Upper lobe of right lung (tissue), 1 donor: Measurements from ENCODE around the gene UNC119. TPM values are rescaled to one million over a fixed set of nuclear protein-coding genes. Genes with fewer than 3 reads are reported as not detected.
A peak's percentile ranks its signal among the peaks of the same experiment; 100 is the strongest.

ENCODE experiments used
- ATAC-seq: fragments of 200-7000 bp; cut with Tn5 transposase; one replicate; pipeline ENCODE4 v1.9.1; 2020; ENCODE audit warnings: mild to moderate bottlenecking, moderate library complexity
- DNase-seq: peaks from one replicate; pipeline ENCODE4 v3.0.0-alpha.2; 2020
- H3K27ac ChIP-seq: fragments of 200-600 bp; one replicate; pipeline ENCODE4 v1.8.0; 2022
- H3K27me3 ChIP-seq: fragments of 200-600 bp; one replicate; pipeline ENCODE4 v1.8.0; 2022; ENCODE audit warnings: mild to moderate bottlenecking
- H3K36me3 ChIP-seq: fragments of 200-600 bp; one replicate; pipeline ENCODE4 v1.8.0; 2022
- H3K4me1 ChIP-seq: fragments of 200-600 bp; one replicate; pipeline ENCODE4 v1.8.0; 2022
- H3K4me3 ChIP-seq: fragments of 200-600 bp; one replicate; pipeline ENCODE4 v1.8.0; 2022; ENCODE audit warnings: mild to moderate bottlenecking
- H3K9me3 ChIP-seq: fragments of 200-600 bp; one replicate; pipeline ENCODE4 v1.8.0; 2022
- intact Hi-C: fragments of 100-400 bp; cut with DNase I; formaldehyde crosslinking; loops from one replicate; pipeline ENCODE4 v1.11.0; 2022
- total RNA-seq: library from RNA; stranded (reverse); fragmentation: NEBNext Ultra II Directional; extraction: Animal tissue kit (Norgen Biotek cat#: 25700); gene quantifications from one replicate; pipeline ENCODE4 v1.2.1, GENCODE V29; 2021
- TF ChIP-seq, protein P1 (sequence below): fragments of 200-600 bp; IDR thresholded peaks from one replicate; pipeline ENCODE4 v1.8.0; 2022; ENCODE audit warnings: antibody characterized with exemption
- donor health status: DM: no; HTN: yes; CAD: no; lungs with severe emphysema.

Gene UNC119
- total RNA-seq, 1 donor from 2014 or later, result 22.7 TPM

DNA sequence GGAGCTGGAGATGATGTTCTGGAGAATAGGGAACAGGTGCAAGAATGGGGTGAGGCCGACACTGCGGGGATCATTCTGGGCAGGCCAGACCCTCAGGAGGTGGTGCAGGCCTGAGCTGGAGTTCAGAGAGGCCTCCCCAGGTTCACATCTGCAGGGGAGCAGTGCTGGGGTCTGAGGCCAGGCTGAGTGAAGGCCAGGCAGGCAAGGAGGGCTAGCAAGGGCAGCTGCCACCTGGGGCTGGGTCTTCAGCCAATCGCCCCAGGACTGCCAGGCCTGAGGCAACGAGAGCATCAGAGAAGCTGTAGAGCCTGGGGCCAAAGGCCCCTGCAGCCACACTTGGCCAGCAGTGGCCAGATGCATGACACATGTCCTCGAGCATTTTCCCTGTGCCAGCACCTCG, 31.7 kb downstream of the UNC119 start:
- Histone ChIP-seq H3K27me3 (no peaks in the 10 kb centered on the region), H3K9me3 (no peaks in the 10 kb centered on the region), H3K36me3 (no peaks in the 10 kb centered on the region), H3K4me1 (no peaks in the 10 kb centered on the region), H3K4me3 (no peak overlapping the region), H3K27ac (no peak overlapping the region)
- intact Hi-C loops, result no loop called here
- ATAC-seq (no peak), DNase-seq (no peak)
- TF ChIP-seq, protein P1, sequence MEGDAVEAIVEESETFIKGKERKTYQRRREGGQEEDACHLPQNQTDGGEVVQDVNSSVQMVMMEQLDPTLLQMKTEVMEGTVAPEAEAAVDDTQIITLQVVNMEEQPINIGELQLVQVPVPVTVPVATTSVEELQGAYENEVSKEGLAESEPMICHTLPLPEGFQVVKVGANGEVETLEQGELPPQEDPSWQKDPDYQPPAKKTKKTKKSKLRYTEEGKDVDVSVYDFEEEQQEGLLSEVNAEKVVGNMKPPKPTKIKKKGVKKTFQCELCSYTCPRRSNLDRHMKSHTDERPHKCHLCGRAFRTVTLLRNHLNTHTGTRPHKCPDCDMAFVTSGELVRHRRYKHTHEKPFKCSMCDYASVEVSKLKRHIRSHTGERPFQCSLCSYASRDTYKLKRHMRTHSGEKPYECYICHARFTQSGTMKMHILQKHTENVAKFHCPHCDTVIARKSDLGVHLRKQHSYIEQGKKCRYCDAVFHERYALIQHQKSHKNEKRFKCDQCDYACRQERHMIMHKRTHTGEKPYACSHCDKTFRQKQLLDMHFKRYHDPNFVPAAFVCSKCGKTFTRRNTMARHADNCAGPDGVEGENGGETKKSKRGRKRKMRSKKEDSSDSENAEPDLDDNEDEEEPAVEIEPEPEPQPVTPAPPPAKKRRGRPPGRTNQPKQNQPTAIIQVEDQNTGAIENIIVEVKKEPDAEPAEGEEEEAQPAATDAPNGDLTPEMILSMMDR, result no peak

GRCh38 chr17:28519236-28519635, 33.2 kb downstream of the UNC119 start:
- TF ChIP-seq, protein P1, result no peak
- no peak for ATAC-seq
- intact Hi-C loops, result no loop called here

DNA sequence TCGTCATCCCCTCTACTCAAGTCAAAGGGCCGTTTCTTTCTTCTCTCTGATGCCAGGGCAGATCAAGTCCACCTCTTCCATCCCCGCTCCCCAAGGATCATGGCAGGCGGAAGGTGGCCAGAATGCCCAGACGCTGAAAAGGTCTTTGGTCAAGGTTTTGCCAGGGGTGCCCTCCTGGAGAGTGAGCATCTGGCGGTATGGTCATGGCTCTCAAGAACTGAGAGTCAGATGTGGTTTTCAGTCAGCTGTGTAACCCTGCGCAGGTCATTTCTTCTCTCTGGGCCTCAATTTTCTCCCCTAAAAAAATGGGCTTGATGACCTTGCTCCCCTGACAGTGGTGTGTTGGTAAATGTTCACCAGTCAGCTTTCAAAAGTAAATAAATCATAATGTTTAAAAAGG, 33.8 kb downstream of the UNC119 start:
- Histone ChIP-seq H3K27me3 (no peaks in the 10 kb centered on the region), H3K4me1 (no peaks in the 10 kb centered on the region), H3K36me3 (no peaks in the 10 kb centered on the region), H3K9me3 (no peaks in the 10 kb centered on the region), H3K4me3 (no peak overlapping the region), H3K27ac (no peak overlapping the region)
- DNase-seq, result no peak
- ATAC-seq, result no peak
- intact Hi-C loops, result no loop called here
- TF ChIP-seq, protein P1, result no peak

More at GRCh38 chr17:28519236-28519635, 33.2 kb downstream of the UNC119 start:
- H3K27me3 ChIP-seq, result no peaks in the 10 kb centered on the region
- H3K36me3 ChIP-seq, result no peaks in the 10 kb centered on the region
- no peak for DNase-seq
- H3K4me3 ChIP-seq, result no peak overlapping the region
- H3K9me3 ChIP-seq, result no peaks in the 10 kb centered on the region
- H3K4me1 ChIP-seq, result no peaks in the 10 kb centered on the region
- H3K27ac ChIP-seq, result no peak overlapping the region

GRCh38 chr17:28518132-28518531, 34.3 kb downstream of the UNC119 start:
- TF ChIP-seq, protein P1, result no peak
- H3K9me3 ChIP-seq, result no peaks in the 10 kb centered on the region
- no peaks in the 10 kb centered on the region for H3K36me3 ChIP-seq
- no peak for DNase-seq
- H3K4me1 ChIP-seq, result no peaks in the 10 kb centered on the region
- ATAC-seq, result peak; percentile 44
- no peak overlapping the region for H3K27ac ChIP-seq
- no peaks in the 10 kb centered on the region for H3K27me3 ChIP-seq
- intact Hi-C loops, result no loop called here
- no peak overlapping the region for H3K4me3 ChIP-seq

DNA sequence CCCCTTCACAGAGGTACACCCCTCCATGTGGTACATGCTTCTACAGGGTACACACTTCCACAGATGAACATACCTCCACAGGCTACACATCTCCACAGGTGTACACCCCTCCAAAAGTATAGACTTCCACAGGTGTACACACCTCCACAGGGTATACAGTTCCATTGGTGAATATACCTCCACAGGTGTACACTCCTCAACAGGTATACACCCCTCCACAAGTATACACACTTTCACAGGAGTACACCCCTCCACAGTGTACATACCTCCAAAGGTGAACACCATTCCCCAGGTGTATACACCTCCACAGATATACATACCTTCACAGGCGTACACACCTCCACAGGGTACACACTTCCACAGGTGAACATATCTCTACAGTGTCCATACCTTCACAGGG, 36.9 kb downstream of the UNC119 start:
- DNase-seq, result no peak
- intact Hi-C loops, result no loop called here
- no peak overlapping the region for H3K27ac ChIP-seq
- H3K9me3 ChIP-seq, result no peaks in the 10 kb centered on the region
- no peak for ATAC-seq
- TF ChIP-seq, protein P1, result no peak
- no peaks in the 10 kb centered on the region for H3K27me3 ChIP-seq
- no peaks in the 10 kb centered on the region for H3K36me3 ChIP-seq
- H3K4me3 ChIP-seq, result no peak overlapping the region
- no peaks in the 10 kb centered on the region for H3K4me1 ChIP-seq

- TF ChIP-seq, protein P1, result no peak
- DNase-seq (no peak), ATAC-seq (no peak)
- Histone ChIP-seq H3K9me3 (no peaks in the 10 kb centered on the region), H3K27me3 (no peaks in the 10 kb centered on the region), H3K4me1 (no peaks in the 10 kb centered on the region), H3K4me3 (no peak overlapping the region), H3K36me3 (no peaks in the 10 kb centered on the region), H3K27ac (no peak overlapping the region)
- intact Hi-C loops, result no loop called here
These were observed 37.8 kb downstream of the UNC119 start for GRCh38 chr17:28514561-28515002.
